K562 (cell line): ENCODE results near the gene CYP2A6. TPM values are rescaled to one million over a fixed set of nuclear protein-coding genes. Genes with fewer than 3 reads are reported as not detected.

ENCODE experiments used
- CTCFL ChIP-seq: IDR thresholded peaks from 2 replicates; pipeline ENCODE4 v1.6.1; 2011; ENCODE audit warnings: borderline replicate concordance, low read depth, mild to moderate bottlenecking, moderate library complexity, low read length; ENCODE audit not compliant: insufficient read depth, poor library complexity, severe bottlenecking
- E4F1 ChIP-seq: fragments of 250-450 bp; sonication (Bioruptor Pico); IDR thresholded peaks from 2 replicates; pipeline ENCODE4 v1.5.0; 2021; ENCODE audit warnings: mild to moderate bottlenecking, borderline replicate concordance
- NBN ChIP-seq: fragments of 450-650 bp; IDR thresholded peaks from 2 replicates; pipeline ENCODE4 v1.6.1; 2016; ENCODE audit warnings: low read depth, mild to moderate bottlenecking
- ZBTB1 ChIP-seq: sonication (generic); formaldehyde crosslinking; IDR thresholded peaks from 2 replicates; pipeline ENCODE4 v1.8.1; 2023; ENCODE audit warnings: missing genetic modification reagents, low read depth, mild to moderate bottlenecking, borderline replicate concordance
- ZNF696 ChIP-seq: fragments of 250-450 bp; sonication (Bioruptor Pico); conservative IDR thresholded peaks from 2 replicates; pipeline ENCODE4 v1.4.0; 2020; ENCODE audit warnings: mild to moderate bottlenecking, moderate library complexity
- ZNF77 ChIP-seq: fragments of 250-450 bp; sonication (Bioruptor Pico); IDR thresholded peaks from 2 replicates; pipeline ENCODE4 v1.5.0; 2020
- polyA plus RNA-seq, 8 experiments: library from polyadenylated mRNA; depleted of rRNA in 4 of 8; stranded (reverse) in 5 of 8; unstranded in 3 of 8; fragments of >200 nt; fragmentation: Nextera tagmentation in 2 of 8; fragmentation: Illumina TruSeq in 1 of 8; extraction: Ambion mirVana in 2 of 8; extraction: Trizol in 1 of 8; gene quantifications; 2 replicates each; pipeline versions ENCODE4 v1.2.1 to v1.2.3, GENCODE V29; 2011 to 2014; ENCODE audit warnings: inconsistent platforms in 1 of 8, missing spikeins in 1 of 8
- total RNA-seq, 7 experiments: library from RNA; depleted of rRNA in 6 of 7; stranded (reverse); fragments of >200 nt in 6 of 7; fragmentation: Illumina TruSeq in 2 of 7; extraction: Trizol in 2 of 7; gene quantifications; 2 replicates each; pipeline versions ENCODE4 v1.2.1 to v1.2.3, GENCODE V29; 2011 to 2021; ENCODE audit warnings: low replicate concordance in 1 of 7
- TF ChIP-seq, protein P1 (sequence below), 2 experiments: fragments of 450-650 bp; IDR thresholded peaks; 2 replicates each; pipeline ENCODE4 v1.6.1; 2016; ENCODE audit warnings: mild to moderate bottlenecking in 2 of 2, borderline replicate concordance in 1 of 2, low read depth in 1 of 2, moderate library complexity in 1 of 2
- TF ChIP-seq, protein P2 (sequence below): fragments of 450-650 bp; IDR thresholded peaks from 2 replicates; pipeline ENCODE4 v1.6.1; 2016; ENCODE audit warnings: missing biosample characterization, missing genetic modification characterization

Gene CYP2A6
- total and polyA plus RNA-seq, 9 of the 15 experiments (the other 6 are each of a cell fraction or from before 2014, with no cell fraction given), result 0.31 TPM; not detected in 8

DNA sequence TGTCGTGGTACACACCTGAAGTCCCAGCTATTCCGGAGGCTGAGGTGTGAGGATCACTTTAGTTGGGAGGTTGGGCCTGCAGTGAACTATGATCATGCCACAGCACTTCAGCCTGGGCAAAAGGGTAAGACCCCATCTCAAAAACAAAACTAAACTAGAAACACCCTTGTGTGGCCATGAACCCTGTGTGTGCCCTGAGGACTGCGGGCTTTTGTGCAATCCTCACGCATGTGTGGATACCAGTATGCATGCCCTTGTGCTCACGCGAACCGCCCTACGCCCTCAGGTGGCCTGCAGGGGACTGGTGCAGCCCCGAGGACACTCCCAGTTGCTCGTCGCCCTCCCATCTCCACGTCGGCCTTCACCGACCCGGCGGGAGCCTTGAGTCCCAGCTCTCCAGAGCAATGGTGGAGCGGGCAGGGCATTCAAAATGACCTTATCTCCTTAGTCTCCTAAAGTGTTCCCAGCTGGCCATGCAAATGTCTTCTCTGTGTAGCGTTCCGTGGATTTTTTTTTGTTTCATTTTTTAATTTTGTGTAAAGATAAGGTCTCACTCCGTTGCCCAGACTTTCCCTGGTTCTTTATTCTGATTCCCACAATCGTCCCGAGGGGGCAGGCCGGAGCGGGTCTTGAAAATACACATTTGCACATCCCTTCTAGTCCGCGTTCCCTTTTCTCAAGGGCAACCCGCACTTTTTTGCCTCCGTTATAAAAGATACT, 52.1 kb downstream of the CYP2A6 start (continued):
- TF ChIP-seq ZBTB1 (CRISPR knock-in tag), result no peak
- no peak for TF ChIP-seq E4F1 (CRISPR knock-in tag)
- TF ChIP-seq ZNF696 (CRISPR knock-in tag), result no peak
- TF ChIP-seq, protein P1, sequence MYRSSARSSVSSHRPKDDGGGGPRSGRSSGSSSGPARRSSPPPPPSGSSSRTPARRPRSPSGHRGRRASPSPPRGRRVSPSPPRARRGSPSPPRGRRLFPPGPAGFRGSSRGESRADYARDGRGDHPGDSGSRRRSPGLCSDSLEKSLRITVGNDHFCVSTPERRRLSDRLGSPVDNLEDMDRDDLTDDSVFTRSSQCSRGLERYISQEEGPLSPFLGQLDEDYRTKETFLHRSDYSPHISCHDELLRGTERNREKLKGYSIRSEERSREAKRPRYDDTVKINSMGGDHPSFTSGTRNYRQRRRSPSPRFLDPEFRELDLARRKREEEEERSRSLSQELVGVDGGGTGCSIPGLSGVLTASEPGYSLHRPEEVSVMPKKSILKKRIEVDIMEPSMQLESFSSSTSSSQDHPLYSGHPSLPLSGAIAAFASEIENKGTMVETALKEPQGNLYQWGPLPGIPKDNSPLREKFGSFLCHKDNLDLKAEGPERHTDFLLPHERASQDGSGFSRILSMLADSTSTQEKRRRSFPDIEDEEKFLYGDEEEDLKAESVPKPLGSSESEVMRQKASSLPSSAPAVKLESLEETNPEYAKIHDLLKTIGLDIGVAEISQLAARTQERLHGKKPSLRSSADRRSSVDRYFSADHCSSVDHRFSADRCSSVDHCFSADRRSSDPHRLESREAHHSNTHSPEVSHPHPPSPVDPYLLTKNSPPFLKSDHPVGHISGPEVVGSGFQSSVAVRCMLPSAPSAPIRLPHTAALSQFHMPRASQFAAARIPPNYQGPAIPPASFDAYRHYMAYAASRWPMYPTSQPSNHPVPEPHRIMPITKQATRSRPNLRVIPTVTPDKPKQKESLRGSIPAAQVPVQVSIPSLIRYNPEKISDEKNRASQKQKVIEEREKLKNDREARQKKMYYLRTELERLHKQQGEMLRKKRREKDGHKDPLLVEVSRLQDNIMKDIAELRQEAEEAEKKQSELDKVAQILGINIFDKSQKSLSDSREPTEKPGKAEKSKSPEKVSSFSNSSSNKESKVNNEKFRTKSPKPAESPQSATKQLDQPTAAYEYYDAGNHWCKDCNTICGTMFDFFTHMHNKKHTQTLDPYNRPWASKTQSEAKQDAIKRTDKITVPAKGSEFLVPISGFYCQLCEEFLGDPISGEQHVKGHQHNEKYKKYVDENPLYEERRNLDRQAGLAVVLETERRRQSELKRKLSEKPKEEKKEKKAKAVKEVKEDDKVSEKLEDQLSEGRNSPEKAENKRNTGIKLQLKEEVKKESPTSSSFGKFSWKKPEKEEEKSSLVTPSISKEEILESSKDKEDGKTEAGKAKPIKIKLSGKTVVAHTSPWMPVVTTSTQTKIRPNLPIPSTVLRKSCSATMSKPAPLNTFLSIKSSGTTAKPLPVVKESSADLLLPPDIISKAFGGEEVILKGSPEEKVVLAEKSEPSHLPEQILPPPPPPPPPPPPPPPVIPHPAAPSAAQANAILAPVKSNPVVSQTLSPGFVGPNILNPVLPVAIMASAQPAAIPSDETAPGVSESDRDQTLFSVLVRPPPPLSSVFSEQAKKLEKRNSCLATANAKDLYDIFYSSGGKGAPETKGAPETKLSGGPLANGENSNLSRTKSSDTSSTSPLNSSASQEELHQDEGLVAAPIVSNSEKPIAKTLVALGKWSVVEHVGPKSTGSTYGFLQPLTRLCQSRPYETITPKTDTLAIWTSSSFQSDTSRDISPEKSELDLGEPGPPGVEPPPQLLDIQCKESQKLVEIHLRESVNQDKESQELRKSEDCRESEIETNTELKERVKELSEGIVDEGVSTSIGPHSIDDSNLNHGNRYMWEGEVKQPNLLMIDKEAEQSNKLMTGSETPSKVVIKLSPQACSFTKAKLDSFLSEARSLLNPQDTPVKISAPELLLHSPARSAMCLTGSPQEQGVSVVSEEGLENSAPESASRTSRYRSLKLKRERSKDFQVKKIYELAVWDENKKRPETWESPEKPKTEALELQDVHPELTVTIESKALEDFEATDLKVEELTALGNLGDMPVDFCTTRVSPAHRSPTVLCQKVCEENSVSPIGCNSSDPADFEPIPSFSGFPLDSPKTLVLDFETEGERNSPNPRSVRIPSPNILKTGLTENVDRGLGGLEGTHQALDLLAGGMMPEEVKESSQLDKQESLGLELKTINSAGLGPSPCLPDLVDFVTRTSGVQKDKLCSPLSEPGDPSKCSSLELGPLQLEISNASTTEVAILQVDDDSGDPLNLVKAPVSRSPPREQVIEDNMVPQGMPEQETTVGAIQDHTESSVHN (IDR thresholded peaks at IDR 0.05; ENCODE audit: borderline replicate concordance in 1 of 2, low read depth in 1 of 2), result no peak
- TF ChIP-seq ZNF77 (CRISPR knock-in tag), result no peak
- TF ChIP-seq, protein P2, sequence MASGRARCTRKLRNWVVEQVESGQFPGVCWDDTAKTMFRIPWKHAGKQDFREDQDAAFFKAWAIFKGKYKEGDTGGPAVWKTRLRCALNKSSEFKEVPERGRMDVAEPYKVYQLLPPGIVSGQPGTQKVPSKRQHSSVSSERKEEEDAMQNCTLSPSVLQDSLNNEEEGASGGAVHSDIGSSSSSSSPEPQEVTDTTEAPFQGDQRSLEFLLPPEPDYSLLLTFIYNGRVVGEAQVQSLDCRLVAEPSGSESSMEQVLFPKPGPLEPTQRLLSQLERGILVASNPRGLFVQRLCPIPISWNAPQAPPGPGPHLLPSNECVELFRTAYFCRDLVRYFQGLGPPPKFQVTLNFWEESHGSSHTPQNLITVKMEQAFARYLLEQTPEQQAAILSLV, result no peak
- peak; percentile 73; the same call in 1 of the 2 replicates for TF ChIP-seq NBN
- no peak for TF ChIP-seq CTCFL
